GM13976 (cell line): ENCODE measurements around the gene ADAMTS2.

Source experiments
- DNase-seq: peaks from one replicate; pipeline ENCODE4 v3.0.0; 2012; ENCODE audit warnings: low spot score
- CTCF ChIP-seq: IDR thresholded peaks from 2 replicates; pipeline ENCODE4 v1.5.1; 2012; ENCODE audit warnings: borderline replicate concordance, mild to moderate bottlenecking; ENCODE audit not compliant: insufficient read depth; ENCODE audit errors: extremely low read depth, missing control alignments, control extremely low read depth
- in situ Hi-C: fragments of 300-500 bp; cut with MboI; formaldehyde crosslinking; loops from one replicate; pipeline ENCODE4 v1.12.0; 2022; ENCODE audit warnings: low sequenced_read_pairs, mixed read lengths, inconsistent platforms; ENCODE audit not compliant: unreplicated experiment

ADAMTS2 gene

GRCh38 chr5:179168664-179169063 is 176.6 kb downstream of the ADAMTS2 start:
- DNase-seq, result no peak
- in situ Hi-C loops, result loop anchor here (25.0 kb wide), 1 partner anchor 319 kb away; no protein-coding TSS in a partner anchor
- no peak for TF ChIP-seq CTCF

GRCh38 chr5:179167871-179168451 is 177.3 kb downstream of the ADAMTS2 start:
- DNase-seq, result no peak
- TF ChIP-seq CTCF, result no peak
- in situ Hi-C loops, result loop anchor here (25.0 kb wide), 1 partner anchor 319 kb away; no protein-coding TSS in a partner anchor

GRCh38 chr5:179166886-179167841 is 178.1 kb downstream of the ADAMTS2 start:
- peak; percentile 77 for DNase-seq
- in situ Hi-C loops, result loop anchor here (25.0 kb wide), 1 partner anchor 320 kb away; no protein-coding TSS in a partner anchor
- peak; percentile 57 for TF ChIP-seq CTCF

- no peak for DNase-seq
- no peak for TF ChIP-seq CTCF
- in situ Hi-C loops, result loop anchor here (25.0 kb wide), 1 partner anchor 321 kb away; no protein-coding TSS in a partner anchor
These were observed 178.9 kb downstream of the ADAMTS2 start for GRCh38 chr5:179166171-179166885.

GRCh38 chr5:179165421-179166170 is 179.7 kb downstream of the ADAMTS2 start:
- DNase-seq, result no peak
- TF ChIP-seq CTCF, result no peak
- in situ Hi-C loops, result loop anchor here (25.0 kb wide), 1 partner anchor 322 kb away; no protein-coding TSS in a partner anchor
